ENCODE measurements around the gene DEFB129.

DNA sequence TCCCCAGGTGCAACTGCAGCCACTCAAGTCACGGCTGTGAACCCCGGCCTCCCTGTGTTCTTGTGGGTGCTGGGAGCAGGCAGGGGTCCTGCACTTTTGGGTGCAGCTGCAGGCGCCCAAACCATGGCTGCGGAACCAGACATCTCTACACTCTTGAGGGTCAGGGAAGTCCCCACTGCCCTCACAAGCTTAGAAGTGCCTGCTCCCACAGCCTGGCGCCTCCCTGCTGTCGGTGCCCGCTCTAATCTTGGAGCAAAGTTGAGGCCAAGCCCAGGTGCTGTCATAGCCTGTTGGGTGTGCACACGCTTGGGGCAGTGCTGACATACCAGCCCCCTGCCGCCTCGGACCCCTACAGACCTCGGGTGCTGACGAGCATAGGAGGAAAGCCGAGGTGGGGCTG, 36.6 kb downstream of the DEFB129 start:
- TF ChIP-seq POLR2A (IDR thresholded peaks at IDR 0.05; ENCODE audit: low read length) (no peak), GATA1 (IDR thresholded peaks at IDR 0.05; ENCODE audit: low read depth, low read length) (no peak)
